Caco-2 (cell line): ENCODE measurements around the gene CDKN1A. TPM values are rescaled to one million over a fixed set of nuclear protein-coding genes. Genes with fewer than 3 reads are reported as not detected.

Source experiments
- BruUV-seq: library from RNA; stranded (reverse); fragments of 400-500 nt; replicated peaks from 2 replicates; lab custom pipeline; 2021; lab: Mats Ljungman, UMichigan
- CTCF ChIA-PET: fragments of 300-600 bp; sonication (Branson Sonifier 250); formaldehyde crosslinking; loops from one replicate; lab custom pipeline; 2022; ENCODE audit warnings: antibody characterized with exemption; lab: Charles Lee
- POLR2A ChIA-PET: fragments of 300-600 bp; sonication (Branson Sonifier 250); formaldehyde crosslinking; loops from one replicate; lab custom pipeline; 2022; ENCODE audit warnings: antibody characterized with exemption; lab: Charles Lee
- DNase-seq, 2 experiments: peaks; one replicate each; pipeline versions ENCODE4 v3.0.0 to v3.0.0-alpha.2; 2020 to 2022
- H3K27me3 ChIP-seq: replicated peaks from 2 replicates; pipeline ENCODE4 v1.6.0; 2011; ENCODE audit warnings: low read length; ENCODE audit not compliant: control insufficient read depth, insufficient read depth
- H3K36me3 ChIP-seq: 2 replicates; pipeline ENCODE4 v1.5.1; 2011; ENCODE audit warnings: low read length; ENCODE audit not compliant: control insufficient read depth, insufficient read depth
- H3K4me1 ChIP-seq: fragments of 250-450 bp; sonication (Bioruptor Pico); 2 replicates; pipeline ENCODE4 v1.5.1; 2020; ENCODE audit warnings: mild to moderate bottlenecking
- H3K4me3 ChIP-seq: 2 replicates; pipeline ENCODE4 v1.5.1; 2011; ENCODE audit warnings: low read depth, mild to moderate bottlenecking, control low read depth, low read length
- H3K9me3 ChIP-seq: fragments of 250-450 bp; sonication (Bioruptor Pico); 2 replicates; pipeline ENCODE4 v1.5.1; 2020; ENCODE audit warnings: mild to moderate bottlenecking, moderate library complexity
- H3K27ac Mint-ChIP-seq: one replicate; pipeline ENCODE4 v1.8.0; 2022; ENCODE audit warnings: mixed read lengths; ENCODE audit not compliant: unreplicated experiment
- H3K27me3 Mint-ChIP-seq: one replicate; pipeline ENCODE4 v1.8.0; 2022; ENCODE audit warnings: mixed read lengths; ENCODE audit not compliant: insufficient read depth, unreplicated experiment
- H3K36me3 Mint-ChIP-seq: one replicate; pipeline ENCODE4 v1.8.0; 2022; ENCODE audit warnings: mild to moderate bottlenecking, mixed read lengths; ENCODE audit not compliant: insufficient read depth, unreplicated experiment
- H3K4me1 Mint-ChIP-seq: one replicate; pipeline ENCODE4 v1.8.0; 2022; ENCODE audit warnings: low read depth, mixed read lengths; ENCODE audit not compliant: unreplicated experiment
- H3K4me3 Mint-ChIP-seq: one replicate; pipeline ENCODE4 v1.8.0; 2022; ENCODE audit warnings: mild to moderate bottlenecking, moderate library complexity, mixed read lengths; ENCODE audit not compliant: unreplicated experiment
- H3K9me3 Mint-ChIP-seq: one replicate; pipeline ENCODE4 v1.8.0; 2022; ENCODE audit warnings: mixed read lengths; ENCODE audit not compliant: unreplicated experiment
- intact Hi-C: fragments of 100-400 bp; cut with micrococcal nuclease; formaldehyde crosslinking; loops from one replicate; pipeline ENCODE4 v1.10.0; 2022; ENCODE audit not compliant: unreplicated experiment
- total RNA-seq: library from RNA; stranded (reverse); gene quantifications from 2 replicates; pipeline ENCODE4 v1.2.3, GENCODE V29; 2022
- TF ChIP-seq, protein P1 (sequence below), 2 experiments: fragments of 200-600 bp in 1 of 2; IDR thresholded peaks; 1 replicate in 1 of 2; 2 replicates in 1 of 2; pipeline versions ENCODE4 v1.5.1 to v1.8.0; 2011 to 2022; ENCODE audit warnings: antibody characterized with exemption in 1 of 2, control low read depth in 1 of 2, inconsistent platforms in 1 of 2, low read depth in 1 of 2, low read length in 1 of 2, mild to moderate bottlenecking in 1 of 2, moderate library complexity in 1 of 2; ENCODE audit not compliant: insufficient read depth in 1 of 2, severe bottlenecking in 1 of 2, unreplicated experiment in 1 of 2

CDKN1A gene
- total RNA-seq, 1 experiment from 2014 or later: 3.0 TPM

GRCh38 chr6:36691011-36691410, 12.5 kb downstream of the CDKN1A start:
- TF ChIP-seq, protein P1, sequence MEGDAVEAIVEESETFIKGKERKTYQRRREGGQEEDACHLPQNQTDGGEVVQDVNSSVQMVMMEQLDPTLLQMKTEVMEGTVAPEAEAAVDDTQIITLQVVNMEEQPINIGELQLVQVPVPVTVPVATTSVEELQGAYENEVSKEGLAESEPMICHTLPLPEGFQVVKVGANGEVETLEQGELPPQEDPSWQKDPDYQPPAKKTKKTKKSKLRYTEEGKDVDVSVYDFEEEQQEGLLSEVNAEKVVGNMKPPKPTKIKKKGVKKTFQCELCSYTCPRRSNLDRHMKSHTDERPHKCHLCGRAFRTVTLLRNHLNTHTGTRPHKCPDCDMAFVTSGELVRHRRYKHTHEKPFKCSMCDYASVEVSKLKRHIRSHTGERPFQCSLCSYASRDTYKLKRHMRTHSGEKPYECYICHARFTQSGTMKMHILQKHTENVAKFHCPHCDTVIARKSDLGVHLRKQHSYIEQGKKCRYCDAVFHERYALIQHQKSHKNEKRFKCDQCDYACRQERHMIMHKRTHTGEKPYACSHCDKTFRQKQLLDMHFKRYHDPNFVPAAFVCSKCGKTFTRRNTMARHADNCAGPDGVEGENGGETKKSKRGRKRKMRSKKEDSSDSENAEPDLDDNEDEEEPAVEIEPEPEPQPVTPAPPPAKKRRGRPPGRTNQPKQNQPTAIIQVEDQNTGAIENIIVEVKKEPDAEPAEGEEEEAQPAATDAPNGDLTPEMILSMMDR (IDR thresholded peaks at IDR 0.05; ENCODE audit: insufficient read depth in 1 of 2, low read depth in 1 of 2, low read length in 1 of 2, severe bottlenecking in 1 of 2, unreplicated experiment in 1 of 2): no peak
- no TSS peak for BruUV-seq
- H3K4me1 Mint-ChIP-seq: no peaks in the 10 kb centered on the region
- intact Hi-C loops: no loop called here
- ChIA-PET CTCF (no interaction called here), POLR2A (no interaction called here)
- peaks cover 3% of the 10 kb centered on the region for H3K27me3 Mint-ChIP-seq
- H3K4me1 ChIP-seq: peaks cover 15% of the 10 kb centered on the region; the same call in 1 of the 2 replicates
- no peaks in the 10 kb centered on the region for H3K36me3 ChIP-seq
- H3K36me3 Mint-ChIP-seq: no peaks in the 10 kb centered on the region
- no peak for DNase-seq
- H3K4me3 ChIP-seq: no peak overlapping the region
- H3K27ac Mint-ChIP-seq: no peak overlapping the region
- H3K27me3 ChIP-seq: no peaks in the 10 kb centered on the region; the same call in 1 of the 2 replicates
- no peaks in the 10 kb centered on the region for H3K9me3 ChIP-seq
- no peak overlapping the region for H3K4me3 Mint-ChIP-seq
- H3K9me3 Mint-ChIP-seq: no peaks in the 10 kb centered on the region

- Histone ChIP-seq H3K36me3 (no peaks in the 10 kb centered on the region), H3K9me3 (no peaks in the 10 kb centered on the region), H3K27me3 (no peaks in the 10 kb centered on the region; the same call in 1 of the 2 replicates), H3K4me1 (peaks cover 15% of the 10 kb centered on the region; the same call in 1 of the 2 replicates), H3K4me3 (no peak overlapping the region)
- Mint-ChIP-seq H3K27ac (no peak overlapping the region), H3K4me3 (no peak overlapping the region), H3K36me3 (no peaks in the 10 kb centered on the region), H3K9me3 (no peaks in the 10 kb centered on the region), H3K4me1 (no peaks in the 10 kb centered on the region), H3K27me3 (peaks cover 3% of the 10 kb centered on the region)
- ChIA-PET CTCF (no interaction called here), POLR2A (no interaction called here)
- no peak for DNase-seq
- TF ChIP-seq, protein P1 (IDR thresholded peaks at IDR 0.05; ENCODE audit: insufficient read depth in 1 of 2, low read depth in 1 of 2, low read length in 1 of 2, severe bottlenecking in 1 of 2, unreplicated experiment in 1 of 2): no peak
- intact Hi-C loops: no loop called here
- no TSS peak for BruUV-seq
These were observed 13.1 kb downstream of the CDKN1A start for GRCh38 chr6:36691612-36692011.

DNA sequence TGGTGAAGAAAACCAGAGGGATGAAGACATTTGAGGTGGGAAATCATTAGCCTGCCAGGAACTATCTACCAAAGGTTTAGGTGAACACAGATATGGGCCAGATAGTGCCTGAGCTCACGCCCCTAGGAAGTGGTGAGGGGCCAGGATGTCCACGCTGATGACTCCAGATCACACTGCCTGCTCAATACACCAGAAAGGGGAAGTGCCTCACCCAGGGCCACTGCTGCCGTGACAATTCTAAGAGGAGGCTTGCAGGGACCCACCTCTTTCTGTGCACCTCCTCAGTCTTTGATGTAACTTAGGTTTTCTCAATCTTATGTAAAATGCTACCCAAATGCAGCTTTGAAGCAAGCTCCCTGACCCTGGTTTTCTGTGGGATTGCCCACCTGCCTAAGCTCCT, 13.7 kb downstream of the CDKN1A start:
- TF ChIP-seq, protein P1 (IDR thresholded peaks at IDR 0.05; ENCODE audit: insufficient read depth in 1 of 2, low read depth in 1 of 2, low read length in 1 of 2, severe bottlenecking in 1 of 2, unreplicated experiment in 1 of 2): no peak
- Histone ChIP-seq H3K36me3 (no peaks in the 10 kb centered on the region), H3K27me3 (no peaks in the 10 kb centered on the region; the same call in 1 of the 2 replicates), H3K4me3 (no peak overlapping the region), H3K9me3 (no peaks in the 10 kb centered on the region), H3K4me1 (peaks cover 15% of the 10 kb centered on the region; the same call in 1 of the 2 replicates)
- Mint-ChIP-seq H3K27ac (no peak overlapping the region), H3K4me3 (no peak overlapping the region), H3K9me3 (no peaks in the 10 kb centered on the region), H3K27me3 (peaks cover 3% of the 10 kb centered on the region), H3K4me1 (no peaks in the 10 kb centered on the region), H3K36me3 (no peaks in the 10 kb centered on the region)
- no peak for DNase-seq
- ChIA-PET POLR2A (no interaction called here), CTCF (no interaction called here)
- BruUV-seq: no TSS peak
- intact Hi-C loops: no loop called here
